ENCODE results near the gene ARPC4. TPM values are rescaled to one million over a fixed set of nuclear protein-coding genes. Genes with fewer than 3 reads are reported as not detected.
"Not testable (repeated sequence)": the region's sequence is repeated elsewhere in the genome, so short reads cannot be mapped to it uniquely, and the experiment has no call there.

Gene ARPC4
- total and polyA plus RNA-seq, 10 of the 15 experiments (the other 5 are each of a cell fraction or from before 2014, with no cell fraction given) = 42.0 to 354 (median 268) TPM

DNA sequence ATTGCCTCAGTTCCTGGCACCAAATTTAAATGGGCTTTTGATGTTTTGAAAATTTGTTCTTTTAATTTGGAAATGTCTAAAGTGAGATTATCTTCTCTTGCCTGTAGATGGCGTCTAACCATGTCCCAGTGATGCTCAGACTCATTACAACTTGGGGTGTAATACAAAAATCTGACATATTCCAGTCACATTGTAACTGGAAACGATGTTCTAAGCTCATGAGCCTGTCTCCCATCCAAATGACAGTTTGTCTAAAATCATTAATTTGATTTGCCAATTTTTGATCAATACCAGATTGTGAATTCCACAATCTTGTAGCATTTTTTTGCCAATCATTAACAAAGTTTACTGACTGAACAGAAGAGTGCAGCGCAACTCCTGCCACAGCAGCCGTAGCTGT, 56.0 kb downstream of the ARPC4 start:
- H3K79me2 ChIP-seq (ENCODE audit: control insufficient read depth, insufficient read depth, low read length); H3K36me3 ChIP-seq (ENCODE audit: control insufficient read depth in 2 of 2, insufficient read depth in 2 of 2, low read length in 1 of 2); POLR2A ChIA-PET; ATAC-seq; H3K27ac ChIP-seq (ENCODE audit: control insufficient read depth, insufficient read depth); H3K9ac ChIP-seq (ENCODE audit: control insufficient read depth, insufficient read depth, low read length); H3K4me3 ChIP-seq; H3K4me2 ChIP-seq (ENCODE audit: control insufficient read depth, insufficient read depth); H3K4me1 ChIP-seq (ENCODE audit: control insufficient read depth, insufficient read depth, low read length); DNase-seq (ENCODE audit: low read depth, low spot score); in situ Hi-C loops (cut with MboI); H3K27me3 ChIP-seq (replicated peaks in 1 of 2; ENCODE audit: control insufficient read depth in 2 of 2, insufficient read depth in 2 of 2, low read length in 1 of 2); intact Hi-C loops (cut with micrococcal nuclease; ENCODE audit: unreplicated experiment); H4K20me1 ChIP-seq (ENCODE audit: control insufficient read depth, insufficient read depth); H3K9me3 ChIP-seq (replicated peaks; ENCODE audit: control insufficient read depth, insufficient read depth, low read length); H2AFZ ChIP-seq (ENCODE audit: control insufficient read depth, low read depth, low read length); BruUV-seq (replicated peaks): not testable (repeated sequence)
- ChIA-PET SMC1A (ENCODE audit: uncharacterized antibody, unreplicated experiment) (interaction anchor here (1.1 to 1.9 kb wide), 3 partner anchors 31 to 84 kb away, joined by 3 to 9 read pairs (median 4); partner anchors contain the start of gene CIDEC), CTCF (interaction anchor here (1.0 to 1.5 kb wide), 7 partner anchors 30 to 375 kb away, joined by 3 to 10 read pairs (median 4); partner anchors contain the start of gene JAGN1), RAD21 (ENCODE audit: unreplicated experiment) (interaction anchor here (1.3 kb wide), 1 partner anchor 82 kb away, joined by 3 read pairs; no protein-coding TSS in a partner anchor)
- WGBS (ENCODE audit: insufficient coverage, insufficient replicate concordance, low lambda C conversion rate, missing lambda C conversion rate) = 41% methylated on average over 4 of the region's 4 CpGs
- peak; percentile 49 for FAIRE-seq
- TF ChIP-seq RAD21 (IDR thresholded peaks at IDR 0.05; ENCODE audit: insufficient read depth, low read depth, low read length) = peak; percentile 51
- TF ChIP-seq, protein P1, sequence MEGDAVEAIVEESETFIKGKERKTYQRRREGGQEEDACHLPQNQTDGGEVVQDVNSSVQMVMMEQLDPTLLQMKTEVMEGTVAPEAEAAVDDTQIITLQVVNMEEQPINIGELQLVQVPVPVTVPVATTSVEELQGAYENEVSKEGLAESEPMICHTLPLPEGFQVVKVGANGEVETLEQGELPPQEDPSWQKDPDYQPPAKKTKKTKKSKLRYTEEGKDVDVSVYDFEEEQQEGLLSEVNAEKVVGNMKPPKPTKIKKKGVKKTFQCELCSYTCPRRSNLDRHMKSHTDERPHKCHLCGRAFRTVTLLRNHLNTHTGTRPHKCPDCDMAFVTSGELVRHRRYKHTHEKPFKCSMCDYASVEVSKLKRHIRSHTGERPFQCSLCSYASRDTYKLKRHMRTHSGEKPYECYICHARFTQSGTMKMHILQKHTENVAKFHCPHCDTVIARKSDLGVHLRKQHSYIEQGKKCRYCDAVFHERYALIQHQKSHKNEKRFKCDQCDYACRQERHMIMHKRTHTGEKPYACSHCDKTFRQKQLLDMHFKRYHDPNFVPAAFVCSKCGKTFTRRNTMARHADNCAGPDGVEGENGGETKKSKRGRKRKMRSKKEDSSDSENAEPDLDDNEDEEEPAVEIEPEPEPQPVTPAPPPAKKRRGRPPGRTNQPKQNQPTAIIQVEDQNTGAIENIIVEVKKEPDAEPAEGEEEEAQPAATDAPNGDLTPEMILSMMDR (IDR thresholded peaks at IDR 0.05 in 2 of 3, conservative IDR thresholded peaks at IDR 0.05 in 1 of 3; ENCODE audit: control insufficient read depth in 2 of 3, extremely low read depth in 1 of 3, insufficient read depth in 1 of 3, low read depth in 3 of 3, low read length in 3 of 3) = peak; percentile 34 to 41 (median 35); a peak in 4 of 6 replicates

DNA sequence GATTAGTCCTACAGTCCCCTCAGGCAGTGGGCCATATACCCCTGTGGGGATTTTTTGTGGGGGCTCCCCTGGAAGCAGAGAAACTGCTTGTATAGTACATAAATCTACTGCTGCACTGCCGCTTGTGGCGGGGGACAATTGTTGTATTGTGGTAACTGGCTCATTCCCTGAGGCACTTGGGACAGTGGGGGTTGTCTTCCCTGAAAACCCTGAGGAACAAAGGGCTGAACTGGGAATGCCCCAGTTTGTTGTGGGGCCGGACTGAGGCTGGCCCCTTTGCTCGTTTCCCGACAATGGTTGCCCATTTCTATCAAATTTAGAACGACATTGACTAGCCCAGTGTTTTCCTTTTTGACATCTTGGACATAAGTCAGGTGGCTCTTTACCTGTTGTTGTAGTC, 58.5 kb downstream of the ARPC4 start:
- SMC1A ChIA-PET (ENCODE audit: uncharacterized antibody, unreplicated experiment); H3K4me3 ChIP-seq; H3K27me3 ChIP-seq (replicated peaks in 1 of 2; ENCODE audit: control insufficient read depth in 2 of 2, insufficient read depth in 2 of 2, low read length in 1 of 2); H3K4me2 ChIP-seq (ENCODE audit: control insufficient read depth, insufficient read depth); H3K9ac ChIP-seq (ENCODE audit: control insufficient read depth, insufficient read depth, low read length); ATAC-seq; H3K27ac ChIP-seq (ENCODE audit: control insufficient read depth, insufficient read depth); BruUV-seq (replicated peaks); RAD21 ChIA-PET (ENCODE audit: unreplicated experiment); intact Hi-C loops (cut with micrococcal nuclease; ENCODE audit: unreplicated experiment); H3K9me3 ChIP-seq (replicated peaks; ENCODE audit: control insufficient read depth, insufficient read depth, low read length); in situ Hi-C loops (cut with MboI); H3K79me2 ChIP-seq (ENCODE audit: control insufficient read depth, insufficient read depth, low read length); H3K36me3 ChIP-seq (ENCODE audit: control insufficient read depth in 2 of 2, insufficient read depth in 2 of 2, low read length in 1 of 2); H4K20me1 ChIP-seq (ENCODE audit: control insufficient read depth, insufficient read depth); FAIRE-seq; H2AFZ ChIP-seq (ENCODE audit: control insufficient read depth, low read depth, low read length); DNase-seq (ENCODE audit: low read depth, low spot score); H3K4me1 ChIP-seq (ENCODE audit: control insufficient read depth, insufficient read depth, low read length); POLR2A ChIA-PET: not testable (repeated sequence)
- WGBS (ENCODE audit: insufficient coverage, insufficient replicate concordance, low lambda C conversion rate, missing lambda C conversion rate) = 65% methylated on average over 6 of the region's 6 CpGs
- CTCF ChIA-PET = interaction anchor here (0.7 to 1.6 kb wide), 2 partner anchors 42 to 63 kb away, joined by 3 read pairs; no protein-coding TSS in a partner anchor

DNA sequence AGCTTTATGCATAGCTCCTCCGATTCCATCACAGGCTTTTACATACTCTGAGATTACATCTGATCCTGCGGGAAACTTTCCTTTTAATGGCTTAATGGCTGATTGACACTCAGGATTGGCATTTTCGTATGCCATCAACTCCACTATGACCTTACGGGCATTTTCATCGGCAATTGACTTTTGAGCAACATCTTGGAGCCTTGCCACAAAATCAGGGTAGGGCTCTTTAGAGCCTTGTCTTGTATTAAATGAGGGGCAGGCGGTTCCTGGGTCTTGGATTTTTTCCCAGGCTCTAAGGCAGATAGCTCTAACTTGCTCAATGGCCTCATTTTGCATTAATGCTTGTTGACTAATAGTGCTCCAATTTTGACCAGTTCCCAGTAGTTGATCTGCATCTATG, 59.0 kb downstream of the ARPC4 start:
- H3K4me1 ChIP-seq (ENCODE audit: control insufficient read depth, insufficient read depth, low read length); in situ Hi-C loops (cut with MboI); H3K79me2 ChIP-seq (ENCODE audit: control insufficient read depth, insufficient read depth, low read length); H2AFZ ChIP-seq (ENCODE audit: control insufficient read depth, low read depth, low read length); ATAC-seq; H3K9ac ChIP-seq (ENCODE audit: control insufficient read depth, insufficient read depth, low read length); POLR2A ChIA-PET; H4K20me1 ChIP-seq (ENCODE audit: control insufficient read depth, insufficient read depth); BruUV-seq (replicated peaks); H3K36me3 ChIP-seq (ENCODE audit: control insufficient read depth in 2 of 2, insufficient read depth in 2 of 2, low read length in 1 of 2); H3K27ac ChIP-seq (ENCODE audit: control insufficient read depth, insufficient read depth); RAD21 ChIA-PET (ENCODE audit: unreplicated experiment); intact Hi-C loops (cut with micrococcal nuclease; ENCODE audit: unreplicated experiment); H3K27me3 ChIP-seq (replicated peaks in 1 of 2; ENCODE audit: control insufficient read depth in 2 of 2, insufficient read depth in 2 of 2, low read length in 1 of 2); FAIRE-seq; H3K4me3 ChIP-seq; H3K4me2 ChIP-seq (ENCODE audit: control insufficient read depth, insufficient read depth); H3K9me3 ChIP-seq (replicated peaks; ENCODE audit: control insufficient read depth, insufficient read depth, low read length); DNase-seq (ENCODE audit: low read depth, low spot score): not testable (repeated sequence)
- CTCF ChIA-PET = interaction anchor here (2.0 kb wide), 1 partner anchor 79 kb away, joined by 9 read pairs; no protein-coding TSS in a partner anchor
- WGBS (ENCODE audit: insufficient coverage, insufficient replicate concordance, low lambda C conversion rate, missing lambda C conversion rate) = 39% methylated on average over 6 of the region's 6 CpGs
- SMC1A ChIA-PET (ENCODE audit: uncharacterized antibody, unreplicated experiment) = interaction anchor here (0.6 kb wide), 1 partner anchor 157 kb away, joined by 3 read pairs; no protein-coding TSS in a partner anchor
